Astrocyte (in vitro differentiated cells and primary cell): ENCODE data around the gene TWSG1.
"Not testable (repeated sequence)": the region's sequence is repeated elsewhere in the genome, so short reads cannot be mapped to it uniquely, and the experiment has no call there.

Experiments
- CTCF ChIP-seq: IDR thresholded peaks from 2 replicates; pipeline ENCODE4 v1.5.1; 2011; ENCODE audit warnings: low read depth, mild to moderate bottlenecking, inconsistent platforms, low read length, moderate library complexity; ENCODE audit not compliant: insufficient read depth
- EZH2 ChIP-seq: IDR thresholded peaks from 2 replicates; pipeline ENCODE4 v1.6.1; 2012; ENCODE audit warnings: mild to moderate bottlenecking, low read length, inconsistent platforms; ENCODE audit not compliant: insufficient read depth

- TF ChIP-seq CTCF, EZH2: not testable (repeated sequence)
Measured at GRCh38 chr18:9373254-9373653, 38.7 kb downstream of the TWSG1 start.
